Stimulated activated CD8-positive, alpha-beta memory T cell treated with anti-CD3 and anti-CD28 coated beads, Interleukin-7, amount 100 ng/mL, for 4 hours (primary cell): ENCODE data around the gene COL8A1.

Source experiments
- DNase-seq, 2 donors: peaks; one replicate each; pipeline ENCODE4 v3.0.0-alpha.2; 2020; ENCODE audit warnings: low read depth in 2 of 2

COL8A1 gene

GRCh38 chr3:99670556-99670950 lies 32.2 kb downstream of the COL8A1 start:
- no peak for DNase-seq

GRCh38 chr3:99674086-99674789 lies 35.8 kb downstream of the COL8A1 start:
- no peak for DNase-seq

DNA sequence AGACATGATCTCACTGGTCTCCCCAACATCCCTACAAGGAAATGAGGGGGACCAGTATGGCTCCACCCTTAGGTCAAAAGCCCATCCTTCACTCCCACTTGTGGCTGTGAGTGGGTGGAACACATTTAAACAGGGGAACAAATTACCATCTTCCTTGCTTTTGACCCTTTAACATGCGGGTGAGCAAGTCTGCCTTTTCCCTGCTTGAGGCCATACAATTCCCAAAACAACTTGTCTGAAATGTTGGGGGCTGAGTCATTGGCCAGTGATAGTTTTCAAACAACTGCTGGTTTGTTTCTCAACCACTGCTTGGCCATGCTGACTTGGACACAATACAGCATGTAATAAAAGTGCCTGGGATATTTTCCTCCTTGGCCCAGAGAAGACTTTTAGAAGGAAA lies 39.6 kb downstream of the COL8A1 start:
- DNase-seq, result no peak

DNA sequence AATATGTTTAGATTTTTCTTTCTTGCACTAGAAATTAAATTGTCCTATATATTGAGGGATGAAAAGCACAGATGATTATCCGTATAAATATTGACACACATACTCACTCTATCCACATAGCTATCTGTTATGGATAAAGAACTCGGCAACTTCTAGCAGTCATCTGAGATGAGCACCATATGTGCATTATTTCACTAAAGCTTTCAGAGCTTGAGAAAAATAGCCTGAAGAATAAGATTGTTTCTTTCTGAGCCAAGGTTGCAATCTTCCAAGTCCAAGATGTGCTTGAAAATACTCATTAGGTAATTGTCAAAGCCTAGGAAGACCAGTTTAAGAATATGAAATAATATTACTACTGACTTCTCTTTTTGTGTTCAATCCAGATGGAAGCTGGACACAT lies 40.5 kb downstream of the COL8A1 start:
- no peak for DNase-seq

DNA sequence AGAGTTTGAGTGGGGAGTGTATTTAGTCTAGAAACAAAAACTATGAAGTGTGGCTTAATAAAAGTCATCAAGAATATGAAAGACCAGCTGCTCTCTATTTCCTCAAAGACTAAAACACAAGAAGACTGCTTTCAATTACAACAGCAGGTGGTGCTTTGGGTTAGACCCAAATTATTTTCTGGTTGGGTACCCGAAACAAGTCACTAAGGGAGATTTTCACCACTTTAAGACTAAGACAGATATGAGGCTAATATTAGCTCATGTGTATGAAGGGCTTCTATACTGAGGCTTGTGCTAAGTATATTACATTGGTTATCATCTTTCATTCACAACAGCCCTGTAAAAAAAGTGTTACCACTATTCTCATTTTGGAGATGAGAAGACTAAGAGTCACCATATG lies 43.1 kb downstream of the COL8A1 start:
- no peak for DNase-seq

DNA sequence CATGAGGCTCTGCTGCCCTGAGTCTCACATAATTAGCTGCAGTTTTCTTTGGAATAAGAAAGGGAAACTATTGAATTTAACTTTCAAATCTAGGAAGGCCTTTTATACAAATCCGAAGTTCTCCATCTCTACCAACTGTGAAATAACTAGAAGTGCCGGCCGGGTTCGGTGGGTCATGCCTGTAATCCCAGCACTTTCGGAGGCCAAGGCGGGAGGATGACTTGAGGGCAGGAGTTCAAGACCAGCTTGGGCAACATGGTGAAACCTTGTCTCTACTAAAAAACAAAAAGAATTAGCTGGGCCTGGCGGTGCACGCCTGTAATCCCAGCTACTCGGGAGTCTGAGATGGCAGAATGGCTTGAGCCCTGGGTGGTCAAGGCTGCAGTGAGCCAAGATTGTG lies 43.6 kb downstream of the COL8A1 start:
- no peak for DNase-seq

DNA sequence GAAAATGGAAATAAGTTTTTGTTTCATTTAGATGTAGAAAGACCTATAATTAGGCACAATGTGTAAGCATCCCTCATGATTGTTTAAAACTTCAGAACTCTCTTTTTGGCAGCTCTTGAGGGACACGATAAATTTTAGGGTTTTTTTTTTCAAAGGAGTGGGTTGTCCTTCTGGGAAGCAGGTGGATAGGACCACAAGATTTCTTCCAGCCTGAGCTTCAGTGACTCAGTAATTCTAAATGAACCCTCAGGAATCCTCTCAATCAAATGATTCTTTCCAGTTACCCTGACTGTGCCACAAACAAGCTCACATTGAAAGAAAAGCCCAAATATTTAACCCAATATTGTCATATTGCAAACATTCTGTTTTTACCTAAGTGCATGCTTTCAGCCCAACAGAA lies 45.1 kb downstream of the COL8A1 start:
- no peak for DNase-seq

GRCh38 chr3:99683876-99684275 lies 45.5 kb downstream of the COL8A1 start:
- no peak for DNase-seq

- DNase-seq, result no peak
These were observed 46.2 kb downstream of the COL8A1 start for GRCh38 chr3:99684644-99685043.

GRCh38 chr3:99686469-99686868 lies 48.1 kb downstream of the COL8A1 start:
- DNase-seq, result no peak

DNA sequence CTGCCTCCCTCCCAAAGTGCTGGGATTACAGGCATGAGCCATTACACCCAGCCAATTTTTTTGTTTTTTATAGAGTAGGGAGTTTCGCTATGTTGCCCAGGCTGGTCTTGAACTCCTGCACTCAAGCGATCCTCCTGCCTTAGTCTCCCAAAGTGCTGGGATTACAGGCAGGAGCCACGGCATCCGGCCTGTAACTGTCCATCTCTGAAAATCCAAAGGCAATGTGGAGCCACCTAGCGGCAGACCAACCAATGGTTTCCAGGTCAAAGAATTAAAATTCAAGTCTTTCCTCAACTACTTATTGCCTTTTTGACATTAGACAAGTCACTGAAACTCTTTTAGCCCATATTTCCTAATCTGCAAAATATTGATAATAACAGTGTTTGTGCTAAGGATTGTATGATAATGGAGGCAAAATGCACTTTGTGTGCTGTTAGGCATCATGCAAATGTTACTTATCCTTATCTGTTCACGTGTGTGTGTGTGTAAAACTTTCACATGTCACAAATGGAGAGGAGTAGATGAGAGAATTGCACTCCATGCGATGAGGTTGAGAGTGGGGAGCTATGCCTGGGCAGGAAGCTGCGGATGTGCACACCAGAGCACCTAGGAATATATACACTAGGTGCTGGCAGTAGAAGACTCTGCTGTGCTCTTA lies 48.7 kb downstream of the COL8A1 start:
- no peak for DNase-seq

GRCh38 chr3:99690761-99691369 lies 52.5 kb downstream of the COL8A1 start:
- no peak for DNase-seq

GRCh38 chr3:99693636-99694035 lies 55.2 kb downstream of the COL8A1 start:
- no peak for DNase-seq

DNA sequence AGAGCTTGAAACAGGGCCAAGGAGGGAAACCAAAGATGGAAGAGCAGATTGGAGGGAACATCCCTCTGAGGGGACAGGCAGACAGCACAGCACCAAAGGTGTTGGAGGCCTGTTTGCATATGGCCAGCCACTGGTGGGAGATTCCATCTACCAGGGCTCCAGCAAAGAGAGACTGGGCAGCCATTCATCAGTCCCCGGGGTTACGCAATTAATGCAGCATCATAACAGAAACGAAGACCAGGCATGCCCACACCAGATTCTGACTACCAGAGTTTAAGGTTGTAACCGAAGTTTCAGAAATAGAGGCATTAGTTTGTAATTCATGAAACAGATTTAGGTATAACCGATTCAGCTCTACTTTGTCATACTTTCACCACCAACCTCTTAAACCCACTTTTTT lies 58.1 kb downstream of the COL8A1 start:
- DNase-seq, result no peak

GRCh38 chr3:99697250-99697649 lies 58.9 kb downstream of the COL8A1 start:
- no peak for DNase-seq

DNA sequence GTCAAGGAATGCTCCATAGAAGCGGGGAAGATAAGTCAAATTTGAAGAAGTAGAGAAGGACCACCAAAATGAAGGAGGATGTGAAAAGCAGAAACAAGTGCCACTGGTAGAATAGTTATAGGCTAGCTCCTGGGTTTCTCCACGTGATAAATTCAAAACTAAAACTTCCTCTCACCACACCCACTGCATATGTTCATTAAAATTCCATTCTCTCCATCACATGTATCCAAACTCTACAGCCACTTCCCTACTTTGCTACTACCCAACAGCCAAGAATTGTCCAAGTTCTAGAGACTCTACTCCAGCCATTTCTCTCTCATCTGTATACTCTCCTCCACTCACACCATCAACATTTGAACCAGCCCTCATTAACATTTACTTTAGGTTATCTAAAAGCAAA lies 60.5 kb downstream of the COL8A1 start:
- no peak for DNase-seq

GRCh38 chr3:99699841-99700240 lies 61.4 kb downstream of the COL8A1 start:
- no peak for DNase-seq

- DNase-seq, result no peak
These were observed 62.4 kb downstream of the COL8A1 start for GRCh38 chr3:99700631-99701268.

DNA sequence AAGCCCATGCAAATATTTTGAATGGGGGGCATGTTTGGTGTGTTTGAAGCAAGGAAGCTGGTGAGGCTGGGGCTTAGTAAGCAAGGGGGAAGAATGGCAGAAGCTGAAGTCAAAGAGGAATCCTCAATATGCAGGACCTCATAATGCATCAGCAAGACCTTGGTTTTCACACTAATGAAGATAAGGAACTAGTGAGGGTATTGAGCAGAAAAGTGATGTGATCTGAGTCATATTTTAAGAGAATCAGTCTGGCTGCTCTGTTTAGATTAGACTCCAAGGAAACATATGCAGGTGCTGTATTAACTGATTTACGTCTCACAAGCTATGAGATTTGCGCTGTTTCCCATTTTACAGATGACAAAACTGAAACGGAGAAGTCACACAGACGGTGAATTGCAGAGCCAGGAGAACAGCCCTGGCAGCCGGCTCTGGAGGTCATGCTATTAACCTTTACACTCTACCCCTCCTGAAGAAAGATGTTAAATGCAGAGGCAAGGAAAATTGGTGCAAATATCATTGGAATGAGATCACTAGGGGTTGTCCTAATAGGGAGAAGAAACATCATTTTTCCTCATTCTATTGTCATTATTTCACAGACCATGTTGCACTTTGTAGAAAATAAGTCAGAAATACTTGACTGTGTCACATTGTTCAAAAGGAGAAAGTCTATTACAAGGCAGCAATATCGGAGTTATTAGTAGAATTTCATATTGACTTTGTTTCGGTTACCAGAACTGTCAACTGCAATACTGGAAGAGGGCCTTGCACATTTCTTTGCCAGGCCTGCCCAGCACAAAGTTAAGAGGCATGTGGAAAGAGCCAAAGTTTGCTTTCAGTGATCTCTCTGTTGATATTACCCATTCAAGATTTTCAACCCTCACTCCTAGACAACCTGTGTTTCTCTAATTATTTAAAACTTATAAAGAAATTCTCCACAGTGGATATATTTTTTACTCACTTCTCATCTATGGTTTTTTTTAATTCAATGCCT lies 64.9 kb downstream of the COL8A1 start:
- no peak for DNase-seq

- DNase-seq, result no peak
These were observed 66.0 kb downstream of the COL8A1 start for GRCh38 chr3:99704417-99704816.

- no peak for DNase-seq
These were observed 68.0 kb downstream of the COL8A1 start for GRCh38 chr3:99706410-99706809.
